Skeletal muscle tissue (tissue), 4 donors: Measurements from ENCODE around the gene LTC4S. TPM values are rescaled to one million over a fixed set of nuclear protein-coding genes. Genes with fewer than 3 reads are reported as not detected.

Source experiments
- H3K27ac ChIP-seq: one replicate; pipeline ENCODE4 v1.7.0; 2013; ENCODE audit warnings: mild to moderate bottlenecking, low read depth, low read length, inconsistent platforms
- H3K27me3 ChIP-seq, 3 donors: one replicate each; pipeline ENCODE4 v1.7.0; 2013; ENCODE audit warnings: low read length in 3 of 3; ENCODE audit not compliant: control insufficient read depth in 3 of 3, insufficient read depth in 3 of 3
- H3K36me3 ChIP-seq, 3 donors: one replicate each; pipeline ENCODE4 v1.7.0; 2013; ENCODE audit warnings: low read length in 3 of 3; ENCODE audit not compliant: control insufficient read depth in 3 of 3, insufficient read depth in 3 of 3
- H3K4me1 ChIP-seq, 3 donors: one replicate each; pipeline ENCODE4 v1.7.0; 2013; ENCODE audit warnings: low read length in 3 of 3, mild to moderate bottlenecking in 3 of 3; ENCODE audit not compliant: control insufficient read depth in 3 of 3, insufficient read depth in 3 of 3
- H3K4me3 ChIP-seq, 3 donors: one replicate each; pipeline ENCODE4 v1.7.0; 2013; ENCODE audit warnings: low read length in 3 of 3
- H3K9ac ChIP-seq, 3 donors: one replicate each; pipeline ENCODE4 v1.7.0; 2013; ENCODE audit warnings: low read length in 3 of 3, mild to moderate bottlenecking in 3 of 3, moderate library complexity in 2 of 3, low read depth in 1 of 3
- H3K9me3 ChIP-seq, 3 donors: one replicate each; pipeline ENCODE4 v1.7.0; 2013; ENCODE audit warnings: low read length in 3 of 3; ENCODE audit not compliant: control insufficient read depth in 3 of 3
- total RNA-seq: library from RNA; depleted of rRNA; stranded (reverse); fragments of >200 nt; gene quantifications from one replicate; pipeline ENCODE4 v1.2.3, GENCODE V29; 2014
- donor health status: Osteomylitis.

The LTC4S gene
- total RNA-seq, 1 donor from 2014 or later: 3.7 TPM

DNA sequence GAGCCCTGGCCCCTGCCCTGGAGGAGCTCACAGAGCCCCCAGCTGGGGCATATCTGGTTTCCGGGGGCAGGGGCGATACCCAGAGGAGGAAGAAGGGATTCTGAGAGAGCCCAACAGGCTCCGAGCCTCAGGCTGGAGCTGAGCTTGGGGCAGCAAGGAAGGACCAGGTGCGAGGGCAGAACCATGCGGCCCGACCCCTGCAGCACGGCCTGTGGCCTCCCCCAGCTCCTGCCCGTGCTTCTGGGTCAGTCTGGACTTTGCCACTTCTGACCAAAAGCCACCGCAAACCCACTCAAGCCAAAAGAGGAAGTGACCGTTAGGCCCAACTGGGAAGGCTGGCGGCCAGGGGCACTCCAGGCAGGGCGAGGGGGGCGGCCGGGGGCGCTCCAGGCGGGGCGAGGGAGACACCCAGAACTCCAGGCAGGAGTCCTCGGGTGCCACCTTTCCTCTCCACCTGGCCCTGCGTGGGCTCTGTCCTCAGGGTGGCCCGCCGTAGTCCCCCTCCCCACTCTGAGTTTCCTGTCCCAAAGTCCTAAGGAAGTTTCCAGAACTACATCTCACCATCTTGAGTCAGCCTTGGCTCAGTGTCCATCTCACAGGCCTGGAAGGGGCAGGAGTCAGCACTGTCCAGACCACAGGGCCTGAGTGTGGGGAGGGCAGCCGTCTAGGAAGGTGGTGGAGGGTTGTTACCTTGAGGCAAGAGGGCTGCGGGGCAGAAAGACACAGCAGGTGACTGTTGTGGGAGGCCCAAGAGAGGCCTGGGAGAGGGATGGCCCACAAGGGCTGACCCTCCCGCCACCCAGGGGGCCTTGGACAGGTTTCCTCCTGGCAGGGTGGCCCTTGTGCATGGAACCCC lies 946 bp upstream of the LTC4S start:
- Histone ChIP-seq H3K9me3 (no peaks in the 10 kb centered on the region), H3K4me3 (no peak overlapping the region), H3K36me3 (peaks cover 7 to 11% (median 9%) of the 10 kb centered on the region in 3 donors), H3K27me3 (no peaks in the 10 kb centered on the region), H3K4me1 (peaks cover 31 to 50% (median 43%) of the 10 kb centered on the region in 3 donors), H3K9ac (peak overlapping the region in 1 of 3 donors; percentile 25), H3K27ac (peak overlapping the region; percentile 44)

DNA sequence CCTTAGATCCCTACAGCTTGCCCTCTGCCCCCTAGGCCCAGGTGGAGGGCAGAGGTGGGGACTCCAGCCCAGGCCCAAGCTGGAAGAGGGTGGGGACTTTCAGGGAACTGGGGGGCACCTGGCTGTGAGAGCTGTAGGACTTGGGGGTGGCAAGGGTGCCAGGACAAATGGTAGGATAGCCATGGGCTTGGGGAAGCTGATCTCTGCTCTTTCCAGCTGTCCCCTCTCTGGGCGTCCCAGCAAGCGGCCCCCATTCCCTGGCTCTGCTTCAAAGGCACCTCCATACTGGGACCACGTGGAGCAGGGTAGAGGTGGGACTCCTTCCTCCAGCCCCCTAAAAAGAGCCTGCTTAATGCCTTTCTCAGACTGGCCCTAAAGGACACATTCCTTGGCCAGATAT lies 385 bp downstream of the LTC4S start:
- Histone ChIP-seq H3K9me3 (no peaks in the 10 kb centered on the region), H3K4me1 (peaks cover 31 to 47% (median 43%) of the 10 kb centered on the region in 3 donors), H3K9ac (peak overlapping the region in 1 of 3 donors; percentile 40), H3K36me3 (peaks cover 19 to 23% (median 21%) of the 10 kb centered on the region in 3 donors), H3K4me3 (peak overlapping the region; percentile 43 to 51 (median 45)), H3K27me3 (no peaks in the 10 kb centered on the region), H3K27ac (peak overlapping the region; percentile 44)

DNA sequence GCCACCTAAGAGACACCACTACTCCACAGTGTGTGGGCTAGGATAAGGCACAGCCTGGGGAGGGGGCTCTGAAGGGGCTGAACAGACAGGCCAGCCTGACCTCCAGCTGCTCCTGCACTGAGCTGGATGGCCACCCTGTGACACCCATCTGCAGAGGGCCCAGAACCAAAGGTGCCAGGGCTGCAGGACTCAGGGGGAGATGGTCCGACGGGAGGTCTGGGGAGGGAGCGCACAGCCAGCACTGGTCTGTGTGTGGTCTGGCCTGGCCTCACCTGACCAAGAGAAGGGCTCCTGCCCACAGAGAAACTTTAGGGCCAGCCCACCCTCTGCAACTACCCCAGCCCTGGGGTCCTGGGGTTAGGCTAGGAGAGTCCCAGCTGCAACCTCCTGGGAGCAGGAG lies 789 bp downstream of the LTC4S start:
- H3K27ac ChIP-seq: no peak overlapping the region
- H3K9me3 ChIP-seq: no peaks in the 10 kb centered on the region
- H3K36me3 ChIP-seq: peaks cover 23 to 27% (median 25%) of the 10 kb centered on the region in 3 donors
- no peaks in the 10 kb centered on the region for H3K27me3 ChIP-seq
- peak overlapping the region in 1 of 3 donors; percentile 40 for H3K9ac ChIP-seq
- peaks cover 31 to 47% (median 43%) of the 10 kb centered on the region in 3 donors for H3K4me1 ChIP-seq
- H3K4me3 ChIP-seq: peak overlapping the region in 2 of 3 donors; percentile 31 to 43

DNA sequence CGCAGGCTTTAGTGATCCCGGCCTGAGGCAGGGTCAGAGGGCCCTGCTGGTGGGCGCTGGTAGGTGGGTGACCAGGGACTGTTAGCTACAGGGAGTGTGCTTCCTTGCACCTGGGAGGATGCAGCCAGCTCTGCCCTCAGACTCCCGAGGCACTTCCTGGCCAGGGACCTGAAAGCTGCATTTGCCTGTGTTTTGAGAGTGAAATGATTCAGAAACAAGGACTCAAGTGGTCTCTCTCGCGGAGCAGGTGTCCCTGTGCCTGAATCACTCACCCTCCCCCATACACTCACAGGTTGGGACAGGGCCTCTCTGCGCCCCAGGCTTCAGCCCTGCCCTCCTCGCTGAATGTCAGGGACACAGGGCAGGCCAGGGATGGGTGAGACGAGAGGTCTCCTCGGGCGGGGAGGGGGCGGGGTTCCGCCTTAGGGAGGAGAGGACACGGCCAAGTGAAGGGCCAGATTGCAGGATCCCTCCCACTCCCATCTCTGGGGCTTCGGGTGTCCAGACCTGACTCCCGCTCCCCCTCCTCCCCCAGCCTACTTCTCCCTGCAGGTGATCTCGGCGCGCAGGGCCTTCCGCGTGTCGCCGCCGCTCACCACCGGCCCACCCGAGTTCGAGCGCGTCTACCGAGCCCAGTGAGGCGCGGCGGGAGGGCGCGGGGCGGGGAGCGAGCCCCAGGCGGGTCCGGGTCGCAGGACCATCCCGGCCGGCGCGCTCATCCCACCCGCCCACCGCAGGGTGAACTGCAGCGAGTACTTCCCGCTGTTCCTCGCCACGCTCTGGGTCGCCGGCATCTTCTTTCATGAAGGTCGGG lies 1.5 kb downstream of the LTC4S start:
- no peak overlapping the region for H3K27ac ChIP-seq
- no peaks in the 10 kb centered on the region for H3K9me3 ChIP-seq
- H3K4me1 ChIP-seq: peaks cover 31 to 47% (median 43%) of the 10 kb centered on the region in 3 donors
- peak overlapping the region; percentile 43 to 67 (median 60) for H3K4me3 ChIP-seq
- H3K36me3 ChIP-seq: peaks cover 26 to 32% (median 31%) of the 10 kb centered on the region in 3 donors
- no peaks in the 10 kb centered on the region for H3K27me3 ChIP-seq
- H3K9ac ChIP-seq: peak overlapping the region; percentile 33 to 69 (median 45)

DNA sequence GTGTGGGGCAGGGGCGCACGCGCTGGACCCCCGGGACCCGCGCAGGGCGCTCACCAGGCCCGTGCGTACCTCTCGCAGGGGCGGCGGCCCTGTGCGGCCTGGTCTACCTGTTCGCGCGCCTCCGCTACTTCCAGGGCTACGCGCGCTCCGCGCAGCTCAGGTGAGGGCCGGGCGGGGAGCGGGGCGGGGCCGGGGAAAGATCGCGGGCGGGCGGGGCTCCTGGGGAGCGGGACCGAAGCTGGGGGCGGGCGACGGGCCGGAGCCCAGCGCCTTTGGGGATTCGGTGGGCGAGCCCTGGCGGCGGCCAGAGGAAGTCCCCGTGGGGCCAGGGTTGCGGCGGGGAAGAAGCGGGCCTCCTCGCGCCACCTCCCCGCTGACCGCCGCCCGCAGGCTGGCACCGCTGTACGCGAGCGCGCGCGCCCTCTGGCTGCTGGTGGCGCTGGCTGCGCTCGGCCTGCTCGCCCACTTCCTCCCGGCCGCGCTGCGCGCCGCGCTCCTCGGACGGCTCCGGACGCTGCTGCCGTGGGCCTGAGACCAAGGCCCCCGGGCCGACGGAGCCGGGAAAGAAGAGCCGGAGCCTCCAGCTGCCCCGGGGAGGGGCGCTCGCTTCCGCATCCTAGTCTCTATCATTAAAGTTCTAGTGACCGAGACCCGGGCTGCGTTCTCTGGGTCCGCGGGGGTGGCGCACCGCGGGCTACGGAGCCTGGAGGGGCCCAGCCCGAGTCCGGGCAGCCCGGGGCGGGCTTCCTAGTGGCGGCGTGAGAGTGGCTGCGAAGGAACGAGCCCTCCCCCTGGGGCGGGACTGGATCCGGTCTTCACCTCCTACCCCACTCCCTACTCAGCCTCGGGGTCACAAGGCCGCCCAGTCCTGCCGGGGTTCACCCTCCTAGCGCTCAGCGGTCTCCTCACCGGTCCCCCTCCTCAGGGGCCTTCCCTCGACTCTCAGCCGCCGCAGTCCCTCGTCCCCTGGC lies 2.4 kb downstream of the LTC4S start:
- H3K27me3 ChIP-seq: no peaks in the 10 kb centered on the region
- H3K9me3 ChIP-seq: no peaks in the 10 kb centered on the region
- H3K27ac ChIP-seq: peak overlapping the region; percentile 47
- peak overlapping the region; percentile 43 to 82 (median 69) for H3K9ac ChIP-seq
- peaks cover 29 to 35% (median 32%) of the 10 kb centered on the region in 3 donors for H3K36me3 ChIP-seq
- peak overlapping the region; percentile 43 to 72 (median 60) for H3K4me3 ChIP-seq
- peaks cover 31 to 47% (median 43%) of the 10 kb centered on the region in 3 donors for H3K4me1 ChIP-seq

DNA sequence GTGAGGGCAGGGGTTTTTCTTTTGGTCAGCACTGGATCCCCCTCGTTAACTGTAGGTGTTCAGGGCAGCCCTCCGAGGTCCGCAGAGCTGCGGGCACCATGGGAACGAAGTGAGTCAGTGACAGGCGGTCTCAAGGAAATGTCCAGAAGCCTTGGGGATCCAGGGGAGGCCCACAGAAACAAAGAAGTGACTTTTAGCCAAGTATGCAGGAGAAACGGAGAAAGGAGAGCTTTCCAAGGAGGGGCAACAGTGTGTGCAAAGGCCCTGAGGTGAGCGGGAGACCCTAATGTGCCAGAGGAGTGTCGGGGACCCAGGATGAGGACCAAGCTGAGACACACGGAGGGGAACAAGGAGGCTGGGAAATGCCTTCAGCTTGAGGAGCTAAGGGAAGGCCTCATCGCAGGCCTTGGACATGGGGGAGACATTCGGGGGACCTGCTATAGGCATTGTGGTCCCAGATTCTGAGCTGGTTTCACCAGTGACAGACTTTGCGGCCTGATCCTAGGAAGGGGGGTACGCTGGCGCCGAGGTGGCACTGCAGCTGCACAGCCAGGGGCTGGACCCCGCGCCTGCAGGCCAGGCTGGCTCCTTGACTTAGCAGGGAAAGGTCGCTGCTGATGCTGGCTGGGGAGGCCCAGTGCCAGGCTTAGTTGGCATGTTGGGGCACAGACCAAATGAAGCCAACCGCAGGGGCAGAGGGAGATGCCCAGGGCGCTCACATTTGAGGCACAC lies 3.3 kb downstream of the LTC4S start:
- H3K9me3 ChIP-seq: no peaks in the 10 kb centered on the region
- H3K9ac ChIP-seq: peak overlapping the region; percentile 43 to 82 (median 67)
- H3K27ac ChIP-seq: peak overlapping the region; percentile 47
- peaks cover 29 to 35% (median 31%) of the 10 kb centered on the region in 3 donors for H3K36me3 ChIP-seq
- H3K27me3 ChIP-seq: no peaks in the 10 kb centered on the region
- peaks cover 30 to 49% (median 45%) of the 10 kb centered on the region in 3 donors for H3K4me1 ChIP-seq
- peak overlapping the region in 2 of 3 donors; percentile 23 to 60 for H3K4me3 ChIP-seq

DNA sequence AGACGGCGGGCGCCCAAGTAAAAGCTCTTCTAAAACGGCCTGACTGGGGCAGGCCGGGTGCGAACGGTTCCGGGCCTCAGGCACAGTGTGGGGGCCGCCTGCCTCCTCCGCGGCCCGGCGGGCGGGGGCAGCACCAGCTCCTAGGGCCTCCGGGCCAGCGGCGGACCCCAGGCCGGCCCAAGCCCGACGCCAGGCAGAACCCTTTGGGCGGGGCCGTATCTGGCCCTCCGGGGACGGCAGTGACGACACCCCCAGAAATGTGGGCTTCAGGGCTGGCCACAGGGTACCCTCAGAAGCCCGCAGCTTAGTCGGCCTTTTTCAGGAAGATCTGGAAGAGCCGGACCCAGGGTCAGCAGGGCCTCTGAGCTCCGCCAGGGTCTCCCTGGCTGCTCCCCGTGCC lies 4.0 kb downstream of the LTC4S start:
- Histone ChIP-seq H3K4me3 (no peak overlapping the region), H3K9me3 (no peaks in the 10 kb centered on the region), H3K27ac (no peak overlapping the region), H3K36me3 (peaks cover 29 to 32% (median 29%) of the 10 kb centered on the region in 3 donors), H3K27me3 (no peaks in the 10 kb centered on the region), H3K9ac (peak overlapping the region in 1 of 3 donors; percentile 33), H3K4me1 (peaks cover 28 to 53% (median 48%) of the 10 kb centered on the region in 3 donors)

DNA sequence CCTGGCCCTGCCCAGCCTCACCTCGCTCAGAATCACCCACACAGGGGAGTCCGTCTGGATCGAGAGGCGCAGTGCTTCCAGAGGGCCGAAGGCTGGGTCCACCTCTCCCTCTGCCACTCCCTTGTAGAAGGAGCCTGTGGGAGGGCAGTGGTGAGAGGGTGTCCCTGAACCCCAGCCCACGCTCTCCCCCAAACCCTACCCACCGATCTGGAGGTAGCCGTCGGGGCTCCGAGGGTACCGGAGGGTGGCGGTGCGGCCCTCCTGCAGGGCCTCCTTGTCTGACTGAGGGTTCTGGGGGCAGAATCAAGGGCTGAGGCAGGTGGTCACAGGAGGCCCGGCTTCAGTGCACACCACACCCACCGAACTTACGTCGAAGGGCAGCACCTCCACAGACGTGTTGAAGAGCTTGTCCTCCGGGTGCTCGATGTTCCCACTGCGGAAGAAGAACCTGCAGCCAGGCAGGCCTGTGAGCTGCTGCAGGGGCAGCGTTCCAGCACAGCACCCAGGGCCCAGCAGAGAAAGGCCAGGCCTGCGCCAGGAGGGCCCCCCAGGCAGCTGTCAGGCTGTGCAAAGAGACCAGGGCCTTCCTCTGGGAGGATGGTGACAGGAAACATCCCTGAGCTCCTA lies 4.5 kb downstream of the LTC4S start:
- Histone ChIP-seq H3K27me3 (no peaks in the 10 kb centered on the region), H3K4me3 (no peak overlapping the region), H3K9me3 (no peaks in the 10 kb centered on the region), H3K9ac (peak overlapping the region in 1 of 3 donors; percentile 33), H3K27ac (no peak overlapping the region), H3K4me1 (peaks cover 29 to 53% (median 49%) of the 10 kb centered on the region in 3 donors), H3K36me3 (peaks cover 29 to 32% (median 29%) of the 10 kb centered on the region in 3 donors)
